GM19035 (cell line): ENCODE measurements around the gene NGRN.

ENCODE experiments used
- ATAC-seq: cut with Tn5 transposase; IDR thresholded peaks from one replicate; pipeline ENCODE4 v1.9.1; 2021; ENCODE audit not compliant: unreplicated experiment

The NGRN gene

DNA sequence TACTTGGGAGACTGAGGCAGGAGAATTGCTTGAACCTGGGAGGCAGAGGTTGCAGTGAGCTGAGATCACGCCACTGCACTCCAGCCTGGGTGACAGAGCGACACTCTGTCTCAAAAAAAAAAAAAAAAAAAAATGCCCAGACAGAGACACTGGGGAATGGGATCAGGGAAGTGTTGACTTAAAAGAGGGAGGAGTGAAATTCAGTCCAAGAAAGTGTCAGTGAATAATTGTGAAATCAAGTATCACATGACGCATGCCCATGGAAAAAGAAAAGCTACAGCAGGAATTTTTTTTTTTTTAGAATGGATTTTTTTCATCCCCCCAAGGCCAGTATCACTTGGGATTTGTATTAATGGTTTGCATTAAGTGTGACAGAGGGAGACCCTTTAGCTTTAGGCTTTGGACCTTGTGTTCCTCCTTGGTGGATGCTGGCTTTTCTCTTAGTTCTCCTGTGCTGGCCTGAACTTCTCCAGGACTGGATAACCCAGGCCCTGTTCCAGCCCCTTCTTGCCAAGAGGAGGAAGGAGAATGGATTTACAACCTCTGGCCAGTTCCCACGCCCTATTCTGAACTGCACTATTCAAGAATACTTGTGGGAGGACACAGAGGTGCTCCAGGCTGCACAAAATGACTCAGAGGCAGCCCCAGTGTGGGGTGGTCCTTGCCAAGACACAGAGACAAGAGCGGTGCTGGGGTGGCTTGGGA is 50.0 kb downstream of the NGRN start:
- no peak for ATAC-seq

DNA sequence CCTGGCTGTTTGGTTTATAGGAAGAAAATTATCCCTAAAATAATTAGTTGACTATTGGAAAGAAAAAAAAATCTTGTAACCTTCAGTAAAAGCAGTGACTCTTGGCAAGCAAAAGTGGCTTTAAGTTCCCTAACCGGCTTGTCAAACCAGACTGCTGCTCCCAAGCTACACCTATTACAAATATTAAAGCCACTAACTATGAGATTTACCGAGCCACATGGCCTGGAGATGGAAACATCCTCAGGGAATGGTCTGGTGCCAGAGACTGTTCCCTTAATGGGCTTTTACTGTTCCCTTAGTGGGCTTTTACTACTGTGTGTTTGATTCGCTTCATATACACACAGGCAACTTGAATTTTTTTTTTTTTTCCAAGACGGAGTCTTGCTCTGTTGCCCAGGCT is 50.7 kb downstream of the NGRN start:
- ATAC-seq = no peak

DNA sequence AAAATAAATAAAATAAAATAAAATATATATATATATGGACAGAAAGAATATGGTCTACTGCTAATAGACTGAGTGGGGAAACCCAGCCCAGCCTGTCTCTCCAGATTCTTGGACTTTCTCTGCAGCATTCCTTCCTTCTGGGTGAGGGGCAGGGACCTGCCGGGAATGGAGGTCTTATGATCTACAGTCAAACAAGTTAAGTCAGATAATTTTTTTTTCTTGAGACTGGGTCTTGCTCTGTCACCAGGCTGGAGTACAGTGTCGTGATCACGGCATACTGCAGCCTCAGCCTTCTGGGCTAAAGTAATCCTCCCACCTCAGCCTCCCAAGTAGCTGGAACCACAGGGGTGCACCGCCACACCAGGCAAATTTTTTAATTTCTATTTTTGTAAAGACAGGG is 53.1 kb downstream of the NGRN start:
- ATAC-seq = no peak

GRCh38 chr15:90320062-90320884 is 54.8 kb downstream of the NGRN start:
- ATAC-seq = peak; percentile 92

GRCh38 chr15:90320885-90321278 is 55.4 kb downstream of the NGRN start:
- ATAC-seq = no peak
